Thoracic aorta (tissue), 2 donors: Measurements from ENCODE around the gene SUN2. TPM values are rescaled to one million over a fixed set of nuclear protein-coding genes. Genes with fewer than 3 reads are reported as not detected.

ENCODE experiments used
- ATAC-seq: fragments of 150-250 bp; one replicate; pipeline ENCODE4 v1.8.0; 2017; ENCODE audit warnings: low read depth; ENCODE audit not compliant: insufficient number of reproducible peaks, low FRiP score
- DNase-seq: peaks from one replicate; pipeline ENCODE4 v3.0.0-alpha.2; 2020; ENCODE audit warnings: low spot score
- H3K27ac ChIP-seq, 2 donors: fragments of 200-600 bp; sonication (generic); 1 replicate in 1 of 2; 2 replicates in 1 of 2; pipeline ENCODE4 v1.5.1; 2016; ENCODE audit warnings: mild to moderate bottlenecking in 2 of 2, moderate library complexity in 2 of 2
- H3K27me3 ChIP-seq: fragments of 200-600 bp; sonication (generic); replicated peaks from 2 replicates; pipeline ENCODE4 v1.6.0; 2016; ENCODE audit warnings: mild to moderate bottlenecking; ENCODE audit not compliant: insufficient read depth
- H3K36me3 ChIP-seq: fragments of 200-600 bp; sonication (generic); one replicate; pipeline ENCODE4 v1.5.1; 2016
- H3K4me1 ChIP-seq, 2 donors: fragments of 200-600 bp; sonication (generic); 1 replicate in 1 of 2; 2 replicates in 1 of 2; pipeline versions ENCODE4 v1.5.1 to v1.6.0; 2016; ENCODE audit warnings: low read depth in 2 of 2, mild to moderate bottlenecking in 1 of 2; ENCODE audit not compliant: control insufficient read depth in 1 of 2
- H3K4me3 ChIP-seq: fragments of 200-600 bp; sonication (generic); 2 replicates; pipeline ENCODE4 v1.5.1; 2016; ENCODE audit warnings: mild to moderate bottlenecking
- H3K9me3 ChIP-seq: fragments of 200-600 bp; sonication (generic); 2 replicates; pipeline ENCODE4 v1.5.1; 2016
- CTCF ChIP-seq: fragments of 200-600 bp; sonication (generic); IDR thresholded peaks from one replicate; pipeline ENCODE4 v1.5.1; 2019; ENCODE audit warnings: antibody characterized with exemption
- total RNA-seq, 2 donors: library from RNA; depleted of rRNA; stranded (reverse); fragments of >200 nt; gene quantifications; one replicate each; pipeline versions ENCODE4 v1.1.0 to v1.2.3, GENCODE V29; 2016

The SUN2 gene
- total RNA-seq, 2 donors from 2014 or later: 1,125 to 1,215 TPM

- peak overlapping the region; percentile 91 for H3K4me3 ChIP-seq
- no peaks in the 10 kb centered on the region for H3K36me3 ChIP-seq
- ATAC-seq (no peak), DNase-seq (no peak)
- no peaks in the 10 kb centered on the region for H3K9me3 ChIP-seq
- peak overlapping the region; percentile 96 for H3K27ac ChIP-seq
- no peak for TF ChIP-seq CTCF
- no peaks in the 10 kb centered on the region for H3K27me3 ChIP-seq
- H3K4me1 ChIP-seq: peaks cover 33 to 61% of the 10 kb centered on the region in 2 donors
These were observed 56.0 kb downstream of the SUN2 start for GRCh38 chr22:38699784-38700183.

GRCh38 chr22:38699143-38699542, 56.7 kb downstream of the SUN2 start:
- ATAC-seq: no peak
- Histone ChIP-seq H3K27ac (peak overlapping the region; percentile 96), H3K27me3 (no peaks in the 10 kb centered on the region), H3K9me3 (no peaks in the 10 kb centered on the region), H3K4me1 (peaks cover 33 to 60% of the 10 kb centered on the region in 2 donors), H3K4me3 (peak overlapping the region; percentile 91), H3K36me3 (peaks cover 2% of the 10 kb centered on the region)
- no peak for DNase-seq
- no peak for TF ChIP-seq CTCF

- H3K4me1 ChIP-seq: peaks cover 33 to 62% of the 10 kb centered on the region in 2 donors
- DNase-seq: no peak
- no peak for TF ChIP-seq CTCF
These were observed 57.2 kb downstream of the SUN2 start for GRCh38 chr22:38698407-38699094.

GRCh38 chr22:38697425-38698089, 58.2 kb downstream of the SUN2 start:
- Histone ChIP-seq H3K4me3 (peak overlapping the region; percentile 91), H3K4me1 (peaks cover 33 to 62% of the 10 kb centered on the region in 2 donors), H3K36me3 (peaks cover 4% of the 10 kb centered on the region), H3K27ac (peak overlapping the region; percentile 53 to 96), H3K27me3 (no peaks in the 10 kb centered on the region), H3K9me3 (no peaks in the 10 kb centered on the region)
- TF ChIP-seq CTCF: no peak
- no peak for ATAC-seq
- no peak for DNase-seq

More at GRCh38 chr22:38698407-38699094, 57.2 kb downstream of the SUN2 start:
- Histone ChIP-seq H3K27me3 (no peaks in the 10 kb centered on the region), H3K36me3 (peaks cover 4% of the 10 kb centered on the region), H3K9me3 (no peaks in the 10 kb centered on the region), H3K27ac (peak overlapping the region in 1 of 2 donors; percentile 96), H3K4me3 (peak overlapping the region; percentile 91)
- no peak for ATAC-seq

GRCh38 chr22:38696606-38697424, 59.0 kb downstream of the SUN2 start:
- peak overlapping the region; percentile 53 to 96 for H3K27ac ChIP-seq
- H3K27me3 ChIP-seq: no peaks in the 10 kb centered on the region
- DNase-seq (no peak), ATAC-seq (no peak)
- TF ChIP-seq CTCF: no peak
- H3K36me3 ChIP-seq: peaks cover 4% of the 10 kb centered on the region
- H3K9me3 ChIP-seq: no peaks in the 10 kb centered on the region
- H3K4me3 ChIP-seq: peak overlapping the region; percentile 91
- peaks cover 33 to 62% of the 10 kb centered on the region in 2 donors for H3K4me1 ChIP-seq
